ENCODE data around the gene ZYG11A. TPM values are rescaled to one million over a fixed set of nuclear protein-coding genes. Genes with fewer than 3 reads are reported as not detected.

The ZYG11A gene
- total and polyA plus RNA-seq, 2 of the 8 experiments (the other 6 are each of a cell fraction or from before 2014, with no cell fraction given), result 0.89 to 2.6 TPM

GRCh38 chr1:52937433-52938182, 95.0 kb downstream of the ZYG11A start (continued):
- TF ChIP-seq GTF2F1 (IDR thresholded peaks at IDR 0.05; ENCODE audit: borderline replicate concordance, low read depth, low read length), result no peak
